Measurements from ENCODE around the gene SERGEF. TPM values are rescaled to one million over a fixed set of nuclear protein-coding genes. Genes with fewer than 3 reads are reported as not detected.

SERGEF gene
- total RNA-seq, 1 donor from 2014 or later, result 17.6 TPM

DNA sequence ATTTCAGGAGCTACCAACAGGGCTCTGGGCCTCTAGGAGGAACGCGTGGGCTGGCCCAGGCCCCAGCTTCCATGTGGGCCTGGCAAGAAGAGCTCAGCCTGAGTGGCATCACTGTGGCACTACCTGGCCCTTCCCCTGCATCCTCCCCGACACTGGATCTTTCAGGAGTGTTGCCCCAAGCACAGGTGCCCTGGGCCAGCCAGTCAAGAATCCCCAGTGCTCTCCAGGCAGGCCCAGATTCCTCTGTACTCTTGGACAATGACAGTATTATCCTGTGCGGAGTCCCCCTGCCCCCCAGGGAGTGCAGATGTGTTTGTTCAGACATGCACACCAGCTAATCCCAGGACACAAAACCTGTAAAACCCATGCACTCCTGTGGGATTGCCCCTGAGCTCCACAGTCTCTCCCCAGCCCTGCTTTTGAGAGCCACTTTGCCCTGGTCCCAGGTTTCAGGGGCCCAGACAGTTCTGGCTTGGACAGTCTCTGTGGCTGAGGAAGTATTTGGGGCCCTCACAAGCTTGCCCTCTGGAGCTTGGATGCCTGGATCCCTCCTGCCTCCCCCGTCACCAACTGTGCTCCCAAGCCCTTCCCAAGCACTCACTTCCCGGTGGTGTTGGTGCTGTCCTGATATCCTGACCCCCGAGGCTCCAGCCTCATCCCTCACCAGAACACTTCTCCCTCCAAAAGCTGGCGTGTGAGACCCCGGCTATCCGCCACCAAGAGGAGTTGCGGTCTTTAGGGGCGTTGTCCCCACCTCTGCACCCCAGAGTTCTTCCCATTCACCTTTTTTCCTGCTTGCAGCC lies 238.4 kb downstream of the SERGEF start:
- Histone ChIP-seq H3K4me3 (ENCODE audit: insufficient read depth, low read depth, low read length) (no peak overlapping the region), H2AFZ (ENCODE audit: low read depth, low read length) (no peak overlapping the region), H4K20me1 (ENCODE audit: insufficient read depth, low read length) (no peaks in the 10 kb centered on the region), H3K79me2 (ENCODE audit: insufficient read depth, low read length) (no peaks in the 10 kb centered on the region), H3K27ac (ENCODE audit: low read depth, low read length) (no peak overlapping the region), H3K9me3 (ENCODE audit: insufficient read depth, low read depth, low read length) (no peaks in the 10 kb centered on the region), H3K9ac (ENCODE audit: low read length) (no peak overlapping the region), H3K4me2 (ENCODE audit: low read length) (no peak overlapping the region), H3K36me3 (ENCODE audit: insufficient read depth, low read length) (no peaks in the 10 kb centered on the region), H3K4me1 (ENCODE audit: insufficient read depth, low read length) (no peaks in the 10 kb centered on the region), H3K27me3 (ENCODE audit: insufficient read depth, low read length) (no peaks in the 10 kb centered on the region)
- Mint-ChIP-seq H3K27ac (ENCODE audit: unreplicated experiment) (no peak overlapping the region), H3K4me1 (ENCODE audit: low read depth, unreplicated experiment) (no peaks in the 10 kb centered on the region), H3K27me3 (ENCODE audit: low read depth, unreplicated experiment) (peaks cover 30% of the 10 kb centered on the region), H3K4me3 (ENCODE audit: unreplicated experiment) (no peak overlapping the region), H3K36me3 (ENCODE audit: low read depth, unreplicated experiment) (no peaks in the 10 kb centered on the region), H3K9me3 (ENCODE audit: unreplicated experiment) (peaks cover 7% of the 10 kb centered on the region)
- TF ChIP-seq, protein P1, sequence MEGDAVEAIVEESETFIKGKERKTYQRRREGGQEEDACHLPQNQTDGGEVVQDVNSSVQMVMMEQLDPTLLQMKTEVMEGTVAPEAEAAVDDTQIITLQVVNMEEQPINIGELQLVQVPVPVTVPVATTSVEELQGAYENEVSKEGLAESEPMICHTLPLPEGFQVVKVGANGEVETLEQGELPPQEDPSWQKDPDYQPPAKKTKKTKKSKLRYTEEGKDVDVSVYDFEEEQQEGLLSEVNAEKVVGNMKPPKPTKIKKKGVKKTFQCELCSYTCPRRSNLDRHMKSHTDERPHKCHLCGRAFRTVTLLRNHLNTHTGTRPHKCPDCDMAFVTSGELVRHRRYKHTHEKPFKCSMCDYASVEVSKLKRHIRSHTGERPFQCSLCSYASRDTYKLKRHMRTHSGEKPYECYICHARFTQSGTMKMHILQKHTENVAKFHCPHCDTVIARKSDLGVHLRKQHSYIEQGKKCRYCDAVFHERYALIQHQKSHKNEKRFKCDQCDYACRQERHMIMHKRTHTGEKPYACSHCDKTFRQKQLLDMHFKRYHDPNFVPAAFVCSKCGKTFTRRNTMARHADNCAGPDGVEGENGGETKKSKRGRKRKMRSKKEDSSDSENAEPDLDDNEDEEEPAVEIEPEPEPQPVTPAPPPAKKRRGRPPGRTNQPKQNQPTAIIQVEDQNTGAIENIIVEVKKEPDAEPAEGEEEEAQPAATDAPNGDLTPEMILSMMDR (IDR thresholded peaks at IDR 0.05; ENCODE audit: insufficient read depth, low read depth, low read length), result no peak
- no peak for TF ChIP-seq EZH2 (IDR thresholded peaks at IDR 0.05; ENCODE audit: insufficient read depth, low read length)
- FAIRE-seq, result no peak
- DNase-seq (ENCODE audit: low read depth), result no peak

DNA sequence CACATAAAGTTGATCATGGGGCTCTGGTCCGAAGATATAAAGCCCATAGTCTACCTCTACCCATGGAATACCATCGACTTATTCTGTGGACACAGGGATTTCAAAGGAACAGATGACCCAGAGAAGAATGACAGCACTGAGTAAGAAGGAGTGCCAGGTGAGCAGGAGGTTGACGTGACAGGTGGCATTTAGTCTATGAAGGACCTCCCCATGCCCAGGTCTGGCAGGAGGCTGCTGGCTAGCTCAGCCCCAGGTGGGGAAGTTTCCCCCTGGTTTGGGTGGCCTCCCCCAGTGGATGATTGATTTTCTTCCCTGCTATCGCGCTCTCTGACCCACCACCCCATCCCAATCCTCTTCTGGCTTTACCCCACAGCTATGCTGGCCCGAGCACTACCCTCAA lies 239.2 kb downstream of the SERGEF start:
- Histone ChIP-seq H3K79me2 (ENCODE audit: insufficient read depth, low read length) (no peaks in the 10 kb centered on the region), H3K4me1 (ENCODE audit: insufficient read depth, low read length) (no peaks in the 10 kb centered on the region), H3K27ac (ENCODE audit: low read depth, low read length) (no peak overlapping the region), H2AFZ (ENCODE audit: low read depth, low read length) (no peak overlapping the region), H4K20me1 (ENCODE audit: insufficient read depth, low read length) (no peaks in the 10 kb centered on the region), H3K27me3 (ENCODE audit: insufficient read depth, low read length) (no peaks in the 10 kb centered on the region), H3K4me2 (ENCODE audit: low read length) (no peak overlapping the region), H3K4me3 (ENCODE audit: insufficient read depth, low read depth, low read length) (no peak overlapping the region), H3K9ac (ENCODE audit: low read length) (no peak overlapping the region), H3K9me3 (ENCODE audit: insufficient read depth, low read depth, low read length) (no peaks in the 10 kb centered on the region), H3K36me3 (ENCODE audit: insufficient read depth, low read length) (no peaks in the 10 kb centered on the region)
- no peak for FAIRE-seq
- Mint-ChIP-seq H3K9me3 (ENCODE audit: unreplicated experiment) (peaks cover 7% of the 10 kb centered on the region), H3K27ac (ENCODE audit: unreplicated experiment) (no peak overlapping the region), H3K4me1 (ENCODE audit: low read depth, unreplicated experiment) (no peaks in the 10 kb centered on the region), H3K4me3 (ENCODE audit: unreplicated experiment) (no peak overlapping the region), H3K36me3 (ENCODE audit: low read depth, unreplicated experiment) (no peaks in the 10 kb centered on the region), H3K27me3 (ENCODE audit: low read depth, unreplicated experiment) (peaks cover 28% of the 10 kb centered on the region)
- TF ChIP-seq, protein P1 (IDR thresholded peaks at IDR 0.05; ENCODE audit: insufficient read depth, low read depth, low read length), result no peak
- TF ChIP-seq EZH2 (IDR thresholded peaks at IDR 0.05; ENCODE audit: insufficient read depth, low read length), result no peak
- DNase-seq (ENCODE audit: low read depth), result no peak

Measured in astrocyte (in vitro differentiated cells and primary cell).